ENCODE measurements around the gene NRF1.

DNA sequence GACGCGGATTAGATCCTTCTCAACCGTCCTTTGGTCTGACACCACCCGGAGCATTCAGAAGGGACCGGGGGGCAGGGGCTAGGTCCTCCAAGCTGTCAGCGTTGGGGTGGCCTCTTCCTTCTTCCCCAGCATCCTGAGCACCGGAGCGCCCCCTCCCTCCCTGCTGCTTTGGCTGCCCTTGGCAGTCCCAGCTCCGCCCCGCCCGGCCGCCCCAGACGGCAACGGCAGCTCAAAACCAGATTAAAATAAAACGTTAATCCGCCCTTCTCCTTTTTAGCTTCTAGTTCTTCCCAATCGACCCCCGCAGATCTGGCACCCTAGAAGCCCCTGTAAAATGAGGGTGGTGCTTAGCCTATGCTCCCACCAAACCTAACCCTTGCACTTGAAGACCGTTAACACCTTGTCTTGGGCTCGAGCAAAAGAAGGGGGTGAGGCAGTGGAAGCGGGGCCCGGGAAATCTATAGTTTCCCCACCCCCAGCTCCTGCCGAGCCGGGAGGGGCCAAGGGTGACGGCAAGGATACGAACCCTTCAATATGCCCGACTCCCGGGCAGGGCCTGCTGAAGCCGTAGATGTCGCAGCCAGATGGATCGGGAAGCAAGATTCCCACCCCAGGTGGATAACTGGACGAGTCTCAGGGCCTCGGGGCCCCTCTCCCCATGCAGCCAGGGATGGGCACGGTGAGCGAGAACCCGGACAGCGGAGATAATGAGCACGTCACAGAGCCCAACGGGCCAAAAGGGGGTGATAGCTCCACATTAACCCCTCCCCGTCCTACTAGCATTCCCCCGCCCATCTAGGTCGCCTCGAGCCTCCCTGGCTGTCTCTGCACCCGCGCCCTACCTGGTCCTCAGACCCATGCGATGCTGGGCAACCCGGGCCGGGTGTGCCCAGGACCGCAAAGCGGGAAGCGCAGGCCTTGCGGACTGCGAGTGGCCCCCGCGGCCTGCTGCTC is 169.7 kb downstream of the NRF1 start:
- TF ChIP-seq, protein P1, sequence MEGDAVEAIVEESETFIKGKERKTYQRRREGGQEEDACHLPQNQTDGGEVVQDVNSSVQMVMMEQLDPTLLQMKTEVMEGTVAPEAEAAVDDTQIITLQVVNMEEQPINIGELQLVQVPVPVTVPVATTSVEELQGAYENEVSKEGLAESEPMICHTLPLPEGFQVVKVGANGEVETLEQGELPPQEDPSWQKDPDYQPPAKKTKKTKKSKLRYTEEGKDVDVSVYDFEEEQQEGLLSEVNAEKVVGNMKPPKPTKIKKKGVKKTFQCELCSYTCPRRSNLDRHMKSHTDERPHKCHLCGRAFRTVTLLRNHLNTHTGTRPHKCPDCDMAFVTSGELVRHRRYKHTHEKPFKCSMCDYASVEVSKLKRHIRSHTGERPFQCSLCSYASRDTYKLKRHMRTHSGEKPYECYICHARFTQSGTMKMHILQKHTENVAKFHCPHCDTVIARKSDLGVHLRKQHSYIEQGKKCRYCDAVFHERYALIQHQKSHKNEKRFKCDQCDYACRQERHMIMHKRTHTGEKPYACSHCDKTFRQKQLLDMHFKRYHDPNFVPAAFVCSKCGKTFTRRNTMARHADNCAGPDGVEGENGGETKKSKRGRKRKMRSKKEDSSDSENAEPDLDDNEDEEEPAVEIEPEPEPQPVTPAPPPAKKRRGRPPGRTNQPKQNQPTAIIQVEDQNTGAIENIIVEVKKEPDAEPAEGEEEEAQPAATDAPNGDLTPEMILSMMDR (IDR thresholded peaks at IDR 0.05 in 8 of 11, conservative IDR thresholded peaks at IDR 0.05 in 3 of 11) = no peak
- TF ChIP-seq POLR2A (IDR thresholded peaks at IDR 0.05) = no peak
